CD4-positive, alpha-beta T cell treated with Interferon alpha-2 for 1 hour (primary cell): ENCODE data around the gene CCDC60.

Experiments used
- DNase-seq, 2 donors: peaks; one replicate each; pipeline ENCODE4 v3.0.0-alpha.2; 2020 to 2022

The CCDC60 gene

GRCh38 chr12:119544765-119545625 is 210.5 kb downstream of the CCDC60 start:
- DNase-seq, result peak; percentile 27 to 57

GRCh38 chr12:119546340-119546739 is 211.8 kb downstream of the CCDC60 start:
- DNase-seq, result no peak

- no peak for DNase-seq
These were observed 212.5 kb downstream of the CCDC60 start for GRCh38 chr12:119547001-119547400.

GRCh38 chr12:119556854-119557253 is 222.3 kb downstream of the CCDC60 start:
- DNase-seq, result no peak

- no peak for DNase-seq
These were observed 230.9 kb downstream of the CCDC60 start for GRCh38 chr12:119565404-119565803.

GRCh38 chr12:119570771-119571170 is 236.2 kb downstream of the CCDC60 start:
- no peak for DNase-seq

- no peak for DNase-seq
These were observed 238.6 kb downstream of the CCDC60 start for GRCh38 chr12:119573086-119573485.

GRCh38 chr12:119574255-119574654 is 239.7 kb downstream of the CCDC60 start:
- DNase-seq, result no peak

- no peak for DNase-seq
These were observed 241.7 kb downstream of the CCDC60 start for GRCh38 chr12:119576118-119576810.

- no peak for DNase-seq
These were observed 242.4 kb downstream of the CCDC60 start for GRCh38 chr12:119576915-119577314.

- no peak for DNase-seq
These were observed 243.6 kb downstream of the CCDC60 start for GRCh38 chr12:119578112-119578511.

- no peak for DNase-seq
These were observed 254.6 kb downstream of the CCDC60 start for GRCh38 chr12:119589097-119589496.

GRCh38 chr12:119589634-119590033 is 255.1 kb downstream of the CCDC60 start:
- DNase-seq, result no peak
